CD4-positive, alpha-beta T cell (primary cell): ENCODE results near the gene OR5H14. TPM values are rescaled to one million over a fixed set of nuclear protein-coding genes. Genes with fewer than 3 reads are reported as not detected.

Source experiments
- ATAC-seq: fragments of 200-7000 bp; cut with Tn5 transposase; one replicate; pipeline ENCODE4 v1.10.0; 2022; ENCODE audit warnings: mild to moderate bottlenecking; ENCODE audit not compliant: poor library complexity
- CTCF ChIA-PET: fragments of 350-600 bp; sonication (Branson Sonifier 250); formaldehyde crosslinking; loops from one replicate; lab custom pipeline; 2021; ENCODE audit warnings: antibody characterized with exemption, inconsistent platforms; lab: Charles Lee
- POLR2A ChIA-PET: fragments of 350-600 bp; sonication (Branson Sonifier 250); formaldehyde crosslinking; loops from one replicate; lab custom pipeline; 2021; ENCODE audit warnings: antibody characterized with exemption, inconsistent platforms; lab: Charles Lee
- DNase-seq, 14 experiments: peaks; one replicate each; pipeline ENCODE4 v3.0.0-alpha.2; 2013 to 2020; ENCODE audit warnings: mixed read lengths in 2 of 14
- H3K27ac ChIP-seq, 2 donors: one replicate each; pipeline versions ENCODE4 v1.5.1 to v1.7.0; 2013; ENCODE audit warnings: low read length in 2 of 2, low read depth in 1 of 2, mild to moderate bottlenecking in 1 of 2
- H3K27me3 ChIP-seq, 2 experiments: 1 replicate in 1 of 2; 2 replicates in 1 of 2; pipeline versions ENCODE4 v1.6.1 to v1.7.0; 2013; ENCODE audit warnings: low read length in 2 of 2, control low read depth in 1 of 2, mild to moderate bottlenecking in 1 of 2, moderate library complexity in 1 of 2; ENCODE audit not compliant: insufficient read depth in 2 of 2, control insufficient read depth in 1 of 2
- H3K36me3 ChIP-seq: one replicate; pipeline ENCODE4 v1.6.1; 2013; ENCODE audit warnings: low read length, control low read depth; ENCODE audit not compliant: insufficient read depth
- H3K4me1 ChIP-seq: one replicate; pipeline ENCODE4 v1.6.1; 2013; ENCODE audit warnings: low read length, control low read depth; ENCODE audit not compliant: insufficient read depth
- H3K4me3 ChIP-seq: one replicate; pipeline ENCODE4 v1.5.1; 2013; ENCODE audit warnings: mild to moderate bottlenecking, low read length, moderate library complexity
- H3K9me3 ChIP-seq, 2 experiments: 1 replicate in 1 of 2; 2 replicates in 1 of 2; pipeline versions ENCODE4 v1.6.1 to v1.7.0; 2013; ENCODE audit warnings: low read length in 2 of 2, mild to moderate bottlenecking in 2 of 2, control low read depth in 1 of 2, moderate library complexity in 1 of 2; ENCODE audit not compliant: control insufficient read depth in 1 of 2, insufficient read depth in 1 of 2
- H3K27ac Mint-ChIP-seq: one replicate; pipeline ENCODE4 v1.8.0; 2020; ENCODE audit warnings: mixed read lengths
- H3K27me3 Mint-ChIP-seq: one replicate; pipeline ENCODE4 v1.8.0; 2021; ENCODE audit warnings: mixed read lengths
- H3K36me3 Mint-ChIP-seq: one replicate; pipeline ENCODE4 v1.8.0; 2021; ENCODE audit warnings: low read depth, mixed read lengths
- H3K4me1 Mint-ChIP-seq: one replicate; pipeline ENCODE4 v1.8.0; 2021; ENCODE audit warnings: low read depth, mixed read lengths
- H3K4me3 Mint-ChIP-seq: one replicate; pipeline ENCODE4 v1.8.0; 2020; ENCODE audit warnings: mild to moderate bottlenecking, mixed read lengths
- H3K9me3 Mint-ChIP-seq: one replicate; pipeline ENCODE4 v1.8.0; 2020; ENCODE audit warnings: mixed read lengths
- CTCF ChIP-seq: fragments of 200-600 bp; IDR thresholded peaks from one replicate; pipeline ENCODE4 v1.8.0; 2022; ENCODE audit warnings: antibody characterized with exemption, mild to moderate bottlenecking
- intact Hi-C, 2 experiments: fragments of 100-400 bp; cut with DNase I in 1 of 2; cut with micrococcal nuclease in 1 of 2; formaldehyde crosslinking; loops; one replicate each; pipeline versions ENCODE4 v1.15.1 to v1.9.0; 2023 to 2025; cut with DNase I, micrococcal nuclease
- total RNA-seq, 174 experiments: library from RNA in 2 of 174; stranded (reverse) in 2 of 174; gene quantifications; one replicate each; pipeline ENCODE4 v1.2.3 and lab custom pipeline; 2021 to 2026

The OR5H14 gene
- total RNA-seq, 2 experiments from 2014 or later = not detected

DNA sequence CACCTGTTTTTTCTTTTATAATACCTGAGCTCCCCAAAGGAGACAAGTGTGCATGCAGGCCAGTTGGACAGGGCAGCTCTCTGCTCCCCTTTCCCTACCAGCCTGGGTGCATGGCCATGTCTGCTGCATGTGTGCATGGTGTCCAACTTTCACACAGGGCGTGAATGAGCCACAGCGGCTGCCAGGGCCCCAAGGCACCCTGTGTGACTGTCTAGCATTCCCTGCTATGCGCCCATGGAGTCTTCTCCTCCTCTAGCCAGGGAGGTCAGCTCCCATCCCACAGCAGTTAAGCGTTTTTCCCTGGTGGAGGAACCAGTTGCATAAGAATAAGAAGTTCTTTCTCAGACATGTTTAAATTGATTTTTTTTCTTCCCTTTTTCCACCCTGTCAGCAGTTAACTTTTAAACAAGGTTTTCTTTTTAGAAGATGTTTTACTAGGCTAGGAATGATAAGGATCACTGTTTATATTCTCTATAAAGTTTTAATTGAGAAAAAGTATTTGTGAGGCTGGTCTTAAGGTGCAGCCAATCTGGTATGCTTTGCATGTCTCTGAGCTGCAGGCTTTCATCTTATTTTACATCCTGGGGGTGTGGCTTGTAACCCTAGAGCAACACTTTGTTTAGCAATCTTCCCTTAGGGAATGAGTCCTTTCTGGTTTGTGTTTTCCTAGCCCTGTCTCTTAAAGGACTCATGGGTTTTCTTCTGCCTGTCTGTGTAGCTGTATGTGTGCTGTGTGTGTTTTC, 37.3 kb upstream of the OR5H14 start:
- H3K27me3 Mint-ChIP-seq = peaks cover 5% of the 10 kb centered on the region
- CTCF ChIA-PET = no interaction called here

GRCh38 chr3:98110550-98110908, 36.8 kb upstream of the OR5H14 start:
- no peak for ATAC-seq
- CTCF ChIA-PET = no interaction called here
- no peak for TF ChIP-seq CTCF

More for the DNA sequence above, 37.3 kb upstream of the OR5H14 start:
- Mint-ChIP-seq H3K4me3 (no peak overlapping the region), H3K27ac (no peak overlapping the region), H3K36me3 (no peaks in the 10 kb centered on the region), H3K9me3 (peaks cover 2% of the 10 kb centered on the region), H3K4me1 (no peaks in the 10 kb centered on the region)
- TF ChIP-seq CTCF = no peak
- peaks cover 3 to 5% of the 10 kb centered on the region in 2 experiments for H3K9me3 ChIP-seq
- POLR2A ChIA-PET = no interaction called here
- ATAC-seq (no peak), DNase-seq (no peak)
- no peaks in the 10 kb centered on the region for H3K27me3 ChIP-seq
- intact Hi-C loops = no loop called here
- no peak overlapping the region for H3K4me3 ChIP-seq
- no peaks in the 10 kb centered on the region for H3K36me3 ChIP-seq
- no peak overlapping the region for H3K27ac ChIP-seq
- no peaks in the 10 kb centered on the region for H3K4me1 ChIP-seq

GRCh38 chr3:98114264-98114663, 33.0 kb upstream of the OR5H14 start:
- H3K4me3 ChIP-seq = no peak overlapping the region
- H3K9me3 ChIP-seq = peaks cover 3 to 5% of the 10 kb centered on the region in 2 experiments
- POLR2A ChIA-PET = no interaction called here
- DNase-seq = no peak
- CTCF ChIA-PET = no interaction called here
- TF ChIP-seq CTCF = no peak
- ATAC-seq = no peak
- Mint-ChIP-seq H3K9me3 (peaks cover 2% of the 10 kb centered on the region), H3K4me1 (no peaks in the 10 kb centered on the region), H3K27me3 (peaks cover 5% of the 10 kb centered on the region), H3K4me3 (no peak overlapping the region), H3K36me3 (no peaks in the 10 kb centered on the region), H3K27ac (no peak overlapping the region)
- H3K27me3 ChIP-seq = no peaks in the 10 kb centered on the region
- no peak overlapping the region for H3K27ac ChIP-seq
- no peaks in the 10 kb centered on the region for H3K36me3 ChIP-seq
- H3K4me1 ChIP-seq = no peaks in the 10 kb centered on the region
- intact Hi-C loops = no loop called here

More at GRCh38 chr3:98110550-98110908, 36.8 kb upstream of the OR5H14 start:
- no peaks in the 10 kb centered on the region for H3K4me1 ChIP-seq
- H3K27me3 ChIP-seq = no peaks in the 10 kb centered on the region
- no peak for DNase-seq
- Mint-ChIP-seq H3K4me3 (no peak overlapping the region), H3K9me3 (peaks cover 2% of the 10 kb centered on the region), H3K27ac (no peak overlapping the region), H3K27me3 (peaks cover 5% of the 10 kb centered on the region), H3K4me1 (no peaks in the 10 kb centered on the region), H3K36me3 (no peaks in the 10 kb centered on the region)
- intact Hi-C loops = no loop called here
- POLR2A ChIA-PET = no interaction called here
- H3K27ac ChIP-seq = no peak overlapping the region
- no peaks in the 10 kb centered on the region for H3K36me3 ChIP-seq
- H3K4me3 ChIP-seq = no peak overlapping the region
- peaks cover 3 to 5% of the 10 kb centered on the region in 2 experiments for H3K9me3 ChIP-seq
